ENCODE results near the gene PGAP1.

The PGAP1 gene

DNA sequence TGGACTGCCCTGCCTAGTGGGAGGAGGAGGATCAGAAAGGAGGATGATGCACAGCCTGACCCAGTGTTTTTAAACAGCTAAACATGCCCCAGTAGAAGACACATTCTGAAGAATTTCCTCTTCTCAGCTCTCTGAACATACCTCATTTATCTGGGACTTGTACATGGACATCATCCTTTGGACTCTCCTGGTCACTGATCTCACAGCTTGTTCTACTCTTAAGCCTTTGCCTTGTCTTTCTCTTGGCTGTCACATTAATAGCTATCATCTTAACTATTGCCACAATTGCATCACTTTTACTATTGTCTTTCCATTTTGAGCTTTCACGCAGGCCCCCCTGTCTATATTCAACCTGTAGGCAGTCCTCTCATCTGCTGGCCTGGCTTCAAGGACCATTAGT, 42.0 kb upstream of the PGAP1 start:
- H3K4me3 ChIP-seq (IDR thresholded peaks at IDR 0.05; ENCODE audit: insufficient read depth, low read depth, low read length): no peak overlapping the region
- H3K9ac ChIP-seq: no peak overlapping the region
- H3K27me3 ChIP-seq (ENCODE audit: insufficient read depth, low read depth): no peaks in the 10 kb centered on the region
- H3K27ac ChIP-seq: no peak overlapping the region
- no peak overlapping the region for H2AFZ ChIP-seq (ENCODE audit: low read depth)
- TF ChIP-seq, protein P1, sequence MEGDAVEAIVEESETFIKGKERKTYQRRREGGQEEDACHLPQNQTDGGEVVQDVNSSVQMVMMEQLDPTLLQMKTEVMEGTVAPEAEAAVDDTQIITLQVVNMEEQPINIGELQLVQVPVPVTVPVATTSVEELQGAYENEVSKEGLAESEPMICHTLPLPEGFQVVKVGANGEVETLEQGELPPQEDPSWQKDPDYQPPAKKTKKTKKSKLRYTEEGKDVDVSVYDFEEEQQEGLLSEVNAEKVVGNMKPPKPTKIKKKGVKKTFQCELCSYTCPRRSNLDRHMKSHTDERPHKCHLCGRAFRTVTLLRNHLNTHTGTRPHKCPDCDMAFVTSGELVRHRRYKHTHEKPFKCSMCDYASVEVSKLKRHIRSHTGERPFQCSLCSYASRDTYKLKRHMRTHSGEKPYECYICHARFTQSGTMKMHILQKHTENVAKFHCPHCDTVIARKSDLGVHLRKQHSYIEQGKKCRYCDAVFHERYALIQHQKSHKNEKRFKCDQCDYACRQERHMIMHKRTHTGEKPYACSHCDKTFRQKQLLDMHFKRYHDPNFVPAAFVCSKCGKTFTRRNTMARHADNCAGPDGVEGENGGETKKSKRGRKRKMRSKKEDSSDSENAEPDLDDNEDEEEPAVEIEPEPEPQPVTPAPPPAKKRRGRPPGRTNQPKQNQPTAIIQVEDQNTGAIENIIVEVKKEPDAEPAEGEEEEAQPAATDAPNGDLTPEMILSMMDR (conservative IDR thresholded peaks at IDR 0.05; ENCODE audit: low read depth, low read length): no peak
- no peaks in the 10 kb centered on the region for H3K79me2 ChIP-seq (ENCODE audit: insufficient read depth, low read depth)
- no peaks in the 10 kb centered on the region for H4K20me1 ChIP-seq (ENCODE audit: insufficient read depth)
- no peaks in the 10 kb centered on the region for H3K36me3 ChIP-seq (ENCODE audit: insufficient read depth)
- H3K4me2 ChIP-seq: no peak overlapping the region
- peaks cover 9% of the 10 kb centered on the region for H3K4me1 ChIP-seq (ENCODE audit: low read depth, poor library complexity, severe bottlenecking)

DNA sequence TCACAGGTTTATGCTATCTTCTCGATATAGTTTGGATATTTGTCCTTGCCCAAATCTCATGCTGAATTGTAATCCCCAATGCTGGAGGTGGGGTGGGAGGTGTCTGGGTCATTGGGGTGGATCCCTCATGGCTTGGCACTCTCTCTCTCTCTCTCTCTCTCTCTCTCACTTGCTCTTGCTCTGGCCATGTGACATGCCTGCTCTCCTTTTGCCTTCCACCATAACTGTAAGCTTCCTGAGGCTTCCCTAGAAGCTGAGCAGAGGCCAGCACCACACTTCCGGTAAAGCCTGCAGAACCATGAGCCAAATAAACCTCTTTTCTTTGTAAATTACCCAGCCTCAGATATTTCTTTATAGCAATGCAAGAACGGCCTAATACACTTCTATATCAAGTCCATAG, 41.3 kb upstream of the PGAP1 start:
- TF ChIP-seq, protein P1 (conservative IDR thresholded peaks at IDR 0.05; ENCODE audit: low read depth, low read length): no peak

DNA sequence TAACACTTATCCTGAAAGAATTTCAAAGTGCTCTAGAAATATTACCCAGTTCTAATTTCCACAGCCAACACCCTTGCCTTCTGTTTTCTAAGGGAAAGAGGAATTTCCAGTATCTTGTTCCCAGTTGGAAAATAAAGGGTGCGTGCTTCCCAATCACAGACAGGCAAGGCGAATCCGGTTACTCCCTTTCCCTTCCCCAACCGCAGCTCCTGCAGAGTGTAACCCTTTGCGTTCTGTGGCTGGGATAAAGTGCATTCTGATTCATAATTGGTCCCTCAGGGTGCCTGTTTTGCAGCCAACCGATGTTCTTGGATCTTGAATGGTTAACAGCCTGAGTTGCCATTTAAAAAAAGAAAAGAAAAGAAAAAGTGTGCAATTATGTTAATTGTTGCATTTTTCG, 40.6 kb upstream of the PGAP1 start:
- H3K27ac ChIP-seq: no peak overlapping the region
- peaks cover 9% of the 10 kb centered on the region for H3K4me1 ChIP-seq (ENCODE audit: low read depth, poor library complexity, severe bottlenecking)
- no peak overlapping the region for H2AFZ ChIP-seq (ENCODE audit: low read depth)
- H3K36me3 ChIP-seq (ENCODE audit: insufficient read depth): no peaks in the 10 kb centered on the region
- H3K4me3 ChIP-seq (IDR thresholded peaks at IDR 0.05; ENCODE audit: insufficient read depth, low read depth, low read length): no peak overlapping the region
- H3K27me3 ChIP-seq (ENCODE audit: insufficient read depth, low read depth): no peaks in the 10 kb centered on the region
- no peaks in the 10 kb centered on the region for H4K20me1 ChIP-seq (ENCODE audit: insufficient read depth)
- TF ChIP-seq, protein P1 (conservative IDR thresholded peaks at IDR 0.05; ENCODE audit: low read depth, low read length): no peak
- H3K4me2 ChIP-seq: no peak overlapping the region
- H3K9ac ChIP-seq: no peak overlapping the region
- no peaks in the 10 kb centered on the region for H3K79me2 ChIP-seq (ENCODE audit: insufficient read depth, low read depth)

More for the DNA sequence above, 41.3 kb upstream of the PGAP1 start:
- no peaks in the 10 kb centered on the region for H3K27me3 ChIP-seq (ENCODE audit: insufficient read depth, low read depth)
- H2AFZ ChIP-seq (ENCODE audit: low read depth): no peak overlapping the region
- no peak overlapping the region for H3K4me2 ChIP-seq
- peaks cover 9% of the 10 kb centered on the region for H3K4me1 ChIP-seq (ENCODE audit: low read depth, poor library complexity, severe bottlenecking)
- no peaks in the 10 kb centered on the region for H4K20me1 ChIP-seq (ENCODE audit: insufficient read depth)
- H3K9ac ChIP-seq: no peak overlapping the region
- no peak overlapping the region for H3K27ac ChIP-seq
- no peaks in the 10 kb centered on the region for H3K79me2 ChIP-seq (ENCODE audit: insufficient read depth, low read depth)
- no peak overlapping the region for H3K4me3 ChIP-seq (IDR thresholded peaks at IDR 0.05; ENCODE audit: insufficient read depth, low read depth, low read length)
- no peaks in the 10 kb centered on the region for H3K36me3 ChIP-seq (ENCODE audit: insufficient read depth)

DNA sequence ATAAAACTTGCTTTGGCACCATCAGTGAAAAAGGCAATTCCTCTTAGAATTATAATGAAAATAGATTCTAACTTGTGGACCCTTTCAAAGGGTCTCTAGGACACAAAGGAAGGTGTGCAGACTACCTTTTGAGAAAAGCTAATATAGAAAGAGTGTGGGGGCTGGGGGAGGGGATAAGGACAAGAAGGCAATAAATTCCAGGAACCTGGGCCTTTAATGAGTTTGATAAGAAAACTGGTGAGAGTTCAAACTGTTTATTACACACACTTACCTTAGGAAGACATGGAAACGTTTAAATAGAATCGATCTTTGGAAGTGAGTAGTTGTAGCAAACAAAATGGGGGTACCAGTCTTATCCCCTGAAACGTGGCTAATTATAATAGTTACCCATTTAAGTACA, 39.6 kb upstream of the PGAP1 start:
- Histone ChIP-seq H3K4me3 (IDR thresholded peaks at IDR 0.05; ENCODE audit: insufficient read depth, low read depth, low read length) (no peak overlapping the region), H3K36me3 (ENCODE audit: insufficient read depth) (no peaks in the 10 kb centered on the region), H3K27ac (no peak overlapping the region), H4K20me1 (ENCODE audit: insufficient read depth) (no peaks in the 10 kb centered on the region), H3K27me3 (ENCODE audit: insufficient read depth, low read depth) (no peaks in the 10 kb centered on the region), H3K4me2 (no peak overlapping the region), H3K79me2 (ENCODE audit: insufficient read depth, low read depth) (no peaks in the 10 kb centered on the region), H3K9ac (no peak overlapping the region), H2AFZ (ENCODE audit: low read depth) (no peak overlapping the region), H3K4me1 (ENCODE audit: low read depth, poor library complexity, severe bottlenecking) (peaks cover 15% of the 10 kb centered on the region)
- TF ChIP-seq, protein P1 (conservative IDR thresholded peaks at IDR 0.05; ENCODE audit: low read depth, low read length): no peak

All from KMS-11 (cell line).